DMS 273 treated with DMSO at 0.1 percent for 48 hours (cell line): ENCODE results near the gene ADCY3.

Source experiments
- DNase-seq: peaks from one replicate; lab custom pipeline; 2025; lab: John Stamatoyannopoulos, UW

ADCY3 gene

GRCh38 chr2:24903161-24904103 lies 16.6 kb downstream of the ADCY3 start:
- no peak for DNase-seq

- DNase-seq, result no peak
These were observed 20.6 kb downstream of the ADCY3 start for GRCh38 chr2:24899361-24899910.

GRCh38 chr2:24898122-24899109 lies 21.6 kb downstream of the ADCY3 start:
- no peak for DNase-seq

- DNase-seq, result no peak
These were observed 25.3 kb downstream of the ADCY3 start for GRCh38 chr2:24894750-24895149.

- no peak for DNase-seq
These were observed 26.1 kb downstream of the ADCY3 start for GRCh38 chr2:24893934-24894333.

- no peak for DNase-seq
These were observed 27.1 kb downstream of the ADCY3 start for GRCh38 chr2:24892928-24893327.

GRCh38 chr2:24891201-24891600 lies 28.8 kb downstream of the ADCY3 start:
- no peak for DNase-seq

GRCh38 chr2:24889221-24889620 lies 30.8 kb downstream of the ADCY3 start:
- no peak for DNase-seq

GRCh38 chr2:24888177-24888576 lies 31.9 kb downstream of the ADCY3 start:
- DNase-seq, result no peak

- DNase-seq, result no peak
These were observed 32.6 kb downstream of the ADCY3 start for GRCh38 chr2:24887307-24887874.

- no peak for DNase-seq
These were observed 33.2 kb downstream of the ADCY3 start for GRCh38 chr2:24886691-24887304.

GRCh38 chr2:24886126-24886501 lies 33.9 kb downstream of the ADCY3 start:
- no peak for DNase-seq

- DNase-seq, result peak; percentile 76
These were observed 34.6 kb downstream of the ADCY3 start for GRCh38 chr2:24885221-24886125.

- DNase-seq, result no peak
These were observed 36.1 kb downstream of the ADCY3 start for GRCh38 chr2:24883946-24884345.

- no peak for DNase-seq
These were observed 38.4 kb downstream of the ADCY3 start for GRCh38 chr2:24881623-24882022.

GRCh38 chr2:24881158-24881557 lies 38.9 kb downstream of the ADCY3 start:
- DNase-seq, result no peak

- no peak for DNase-seq
These were observed 41.7 kb downstream of the ADCY3 start for GRCh38 chr2:24878341-24878740.

- no peak for DNase-seq
These were observed 42.4 kb downstream of the ADCY3 start for GRCh38 chr2:24877646-24878045.

- no peak for DNase-seq
These were observed 43.0 kb downstream of the ADCY3 start for GRCh38 chr2:24877067-24877466.

- DNase-seq, result no peak
These were observed 44.1 kb downstream of the ADCY3 start for GRCh38 chr2:24875901-24876300.

- DNase-seq, result no peak
These were observed 44.8 kb downstream of the ADCY3 start for GRCh38 chr2:24875272-24875671.
